Measurements from ENCODE around the gene TGM2.

GRCh38 chr20:38152621-38153221 lies 12.3 kb downstream of the TGM2 start:
- TF ChIP-seq GATA2 (IDR thresholded peaks at IDR 0.05; ENCODE audit: low read depth, low read length) = no peak
- TF ChIP-seq GATA3 (IDR thresholded peaks at IDR 0.05; ENCODE audit: low read depth, low read length) = no peak
